ENCODE measurements around the gene HOXC6.
"Not testable (repeated sequence)": the region's sequence is repeated elsewhere in the genome, so short reads cannot be mapped to it uniquely, and the experiment has no call there.

Gene HOXC6

GRCh38 chr12:54054742-54055194 lies 26.5 kb downstream of the HOXC6 start:
- DNase-seq (ENCODE audit: low read depth in 2 of 2), result no peak

DNA sequence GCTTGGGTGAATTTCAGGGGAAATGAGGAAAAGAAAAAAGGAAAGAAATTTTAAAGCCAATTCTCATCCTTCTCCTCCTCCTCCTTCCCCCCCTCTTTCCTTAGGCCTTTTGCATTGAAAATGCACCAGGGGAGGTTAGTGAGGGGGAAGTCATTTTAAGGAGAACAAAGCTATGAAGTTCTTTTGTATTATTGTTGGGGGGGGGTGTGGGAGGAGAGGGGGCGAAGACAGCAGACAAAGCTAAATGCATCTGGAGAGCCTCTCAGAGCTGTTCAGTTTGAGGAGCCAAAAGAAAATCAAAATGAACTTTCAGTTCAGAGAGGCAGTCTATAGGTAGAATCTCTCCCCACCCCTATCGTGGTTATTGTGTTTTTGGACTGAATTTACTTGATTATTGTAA lies 27.3 kb downstream of the HOXC6 start:
- no peak for DNase-seq (ENCODE audit: low read depth in 2 of 2)

- DNase-seq (ENCODE audit: low read depth in 2 of 2), result no peak
Observed at GRCh38 chr12:54056110-54056509, 27.9 kb downstream of the HOXC6 start.

DNA sequence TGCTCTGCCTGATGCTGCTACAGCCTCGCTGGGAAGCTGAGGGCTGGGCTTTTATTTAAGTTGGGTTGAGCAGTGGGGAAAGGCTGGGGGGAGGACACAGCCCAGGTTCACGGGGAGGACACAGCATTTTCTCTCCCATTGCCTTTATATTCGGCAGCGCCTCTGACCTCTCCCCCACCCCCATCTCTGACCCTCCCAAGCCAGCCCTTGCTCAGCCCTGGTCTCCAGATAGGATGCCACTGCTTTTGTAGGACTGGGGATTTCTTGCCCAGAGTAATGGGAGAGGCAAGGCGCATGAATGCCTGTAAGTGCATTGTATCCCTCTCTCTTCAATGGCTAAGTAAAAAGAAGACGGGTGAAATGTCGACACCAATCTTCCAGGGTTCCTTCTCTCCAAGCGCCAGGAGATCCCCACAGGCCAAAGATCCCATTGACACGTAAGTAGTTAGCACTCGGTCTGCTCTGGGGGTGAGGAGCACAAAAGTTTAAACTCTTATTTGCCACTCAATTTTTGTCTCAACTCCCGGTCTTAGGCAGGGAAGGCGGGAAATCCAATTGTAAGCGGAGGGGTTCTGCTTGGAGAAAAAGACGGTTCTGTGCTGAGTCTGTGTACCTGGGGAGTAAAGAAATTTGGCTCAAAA lies 30.0 kb downstream of the HOXC6 start:
- DNase-seq (ENCODE audit: low read depth in 2 of 2), result no peak

DNA sequence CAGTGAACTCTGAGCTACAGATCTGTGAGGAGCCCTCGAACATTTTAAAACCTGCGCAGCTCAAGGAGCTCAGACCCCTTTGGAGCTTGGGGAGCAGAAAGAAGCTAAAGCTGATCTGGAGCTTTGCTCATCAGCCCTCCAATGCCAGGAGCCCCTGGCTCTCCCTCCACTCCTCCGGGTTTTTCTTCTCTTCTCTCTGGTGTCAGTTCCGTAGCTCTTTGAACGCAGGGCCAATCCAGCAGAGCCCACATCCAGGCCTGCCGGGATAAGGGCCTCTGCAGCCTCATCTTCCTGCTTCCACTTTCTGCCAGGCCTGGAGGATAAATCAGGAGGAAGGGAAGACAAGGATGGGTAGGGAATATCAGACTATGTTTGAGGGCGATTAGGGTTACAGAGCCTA lies 31.4 kb downstream of the HOXC6 start:
- no peak for DNase-seq (ENCODE audit: low read depth in 2 of 2)

DNA sequence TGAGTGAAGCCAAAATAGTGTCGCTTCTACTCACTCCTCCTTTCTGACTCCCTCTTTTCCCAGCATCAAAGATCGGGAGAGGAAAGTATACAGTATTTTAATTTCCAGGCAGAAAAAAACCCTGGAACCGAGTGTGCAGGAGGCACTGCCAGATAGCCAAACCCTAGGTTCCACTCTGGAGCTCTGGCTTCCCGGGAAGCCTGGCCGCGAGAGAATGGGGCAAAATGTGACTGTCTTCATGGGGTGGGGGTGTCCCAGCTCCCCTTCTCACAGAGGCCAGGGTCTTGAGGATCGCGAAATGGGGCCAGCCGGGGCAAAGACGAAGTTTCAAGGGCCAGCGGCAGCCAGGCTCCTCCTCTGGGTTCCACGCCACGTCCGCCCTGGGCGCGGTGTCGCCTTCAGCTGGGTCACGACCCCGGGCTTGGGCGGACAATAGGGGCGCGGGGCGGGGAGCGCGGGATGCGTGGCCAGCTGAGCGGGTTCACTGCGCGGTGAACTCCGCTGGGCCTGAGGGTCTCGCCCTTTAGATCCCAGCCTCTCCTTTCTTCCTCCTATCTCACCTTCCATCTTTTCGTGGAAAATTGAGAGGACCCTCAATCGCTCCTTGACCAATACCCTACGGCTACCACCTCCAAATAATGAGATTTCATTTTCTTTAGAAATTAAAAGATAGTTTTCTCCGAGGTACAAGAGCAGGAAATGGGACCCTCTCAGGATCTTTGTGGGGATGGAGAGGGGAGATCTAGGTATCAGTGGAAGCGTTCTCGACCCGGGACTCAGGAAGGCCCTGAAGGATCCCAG lies 32.1 kb downstream of the HOXC6 start:
- no peak for DNase-seq (ENCODE audit: low read depth in 2 of 2)

DNA sequence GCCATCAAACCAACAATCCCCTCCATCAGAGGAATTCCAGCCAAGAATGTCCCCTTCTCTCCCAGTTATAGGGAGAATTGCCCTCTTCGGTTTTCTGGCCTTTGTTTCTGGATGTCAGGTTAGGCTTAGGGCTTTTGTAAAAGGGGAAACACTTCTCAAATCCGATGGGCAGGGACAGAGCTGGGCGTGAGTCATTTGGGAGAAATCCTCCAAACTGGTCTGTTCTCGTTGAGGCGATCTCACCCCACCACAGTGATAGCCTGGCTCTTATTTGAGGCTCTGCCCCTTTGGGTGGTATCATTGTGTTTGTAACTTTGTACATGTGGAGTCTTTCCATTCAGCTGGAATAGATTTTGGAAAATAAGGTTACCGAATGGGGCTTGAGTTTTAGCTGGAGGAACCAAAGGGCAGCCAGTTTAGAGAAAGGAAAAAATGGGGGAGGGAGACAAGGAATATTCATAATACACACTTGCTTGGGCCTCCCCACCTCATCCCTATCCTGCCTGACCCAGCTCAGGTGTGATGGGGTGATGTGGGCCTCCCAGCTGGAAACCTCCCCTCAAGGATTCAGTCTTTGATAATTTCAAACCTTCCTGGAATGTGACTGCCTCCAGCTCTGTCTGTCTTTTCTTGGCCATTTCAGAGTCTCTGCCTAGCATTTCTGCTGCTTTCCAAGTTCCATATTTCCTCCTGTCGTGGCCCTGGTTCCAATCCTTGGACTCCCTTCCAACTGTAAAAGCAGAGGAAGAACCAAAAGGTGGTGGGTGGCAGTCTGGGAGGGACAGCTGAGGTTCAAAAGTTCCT lies 32.9 kb downstream of the HOXC6 start:
- DNase-seq (ENCODE audit: low read depth in 2 of 2), result no peak

GRCh38 chr12:54065677-54066076 lies 37.4 kb downstream of the HOXC6 start:
- DNase-seq (ENCODE audit: low read depth in 2 of 2), result no peak

DNA sequence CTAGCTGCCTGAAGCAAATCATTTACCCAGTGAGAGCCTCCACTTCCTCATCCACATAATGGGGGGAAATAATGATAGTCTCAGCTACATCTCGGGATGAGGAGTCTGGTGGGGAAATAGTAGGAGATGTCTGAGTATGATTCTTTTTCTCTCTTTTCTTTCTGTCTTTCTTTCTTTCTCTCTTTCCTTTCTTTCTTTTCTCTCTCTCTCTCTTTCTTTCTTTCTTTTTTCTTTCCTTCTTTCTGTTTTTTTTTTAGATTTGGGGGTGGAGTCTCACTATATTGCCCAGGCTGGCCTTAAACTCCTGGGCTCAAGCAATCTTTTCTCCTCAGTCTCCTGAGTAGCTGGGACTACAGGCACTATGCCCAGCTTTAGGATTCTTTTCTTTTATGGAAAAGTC lies 38.2 kb downstream of the HOXC6 start:
- no peak for DNase-seq (ENCODE audit: low read depth in 2 of 2)

- DNase-seq (ENCODE audit: low read depth in 2 of 2), result no peak
Observed at GRCh38 chr12:54068418-54069070, 40.3 kb downstream of the HOXC6 start.

DNA sequence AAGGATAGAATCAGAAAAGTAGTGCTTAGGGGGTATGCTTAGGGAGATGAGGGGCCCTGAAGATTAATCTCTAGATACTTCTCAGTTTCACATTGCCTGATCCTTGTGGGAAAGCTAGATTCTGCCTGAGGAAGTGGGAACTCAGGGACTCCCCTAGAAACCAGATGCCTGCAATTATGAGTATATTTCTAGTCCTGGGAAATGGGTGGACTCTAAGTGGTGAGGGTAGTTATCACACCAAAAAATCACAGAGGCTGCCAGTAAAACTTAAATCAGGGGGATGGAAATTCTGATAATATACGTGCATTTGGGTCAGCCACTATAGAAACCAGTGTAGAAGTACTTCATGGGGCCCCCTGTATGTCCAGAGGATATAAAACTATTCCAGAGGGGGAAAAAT lies 43.7 kb downstream of the HOXC6 start:
- DNase-seq (ENCODE audit: low read depth in 2 of 2), result no peak

GRCh38 chr12:54074308-54074707 lies 46.1 kb downstream of the HOXC6 start:
- DNase-seq (ENCODE audit: low read depth in 2 of 2), result no peak

DNA sequence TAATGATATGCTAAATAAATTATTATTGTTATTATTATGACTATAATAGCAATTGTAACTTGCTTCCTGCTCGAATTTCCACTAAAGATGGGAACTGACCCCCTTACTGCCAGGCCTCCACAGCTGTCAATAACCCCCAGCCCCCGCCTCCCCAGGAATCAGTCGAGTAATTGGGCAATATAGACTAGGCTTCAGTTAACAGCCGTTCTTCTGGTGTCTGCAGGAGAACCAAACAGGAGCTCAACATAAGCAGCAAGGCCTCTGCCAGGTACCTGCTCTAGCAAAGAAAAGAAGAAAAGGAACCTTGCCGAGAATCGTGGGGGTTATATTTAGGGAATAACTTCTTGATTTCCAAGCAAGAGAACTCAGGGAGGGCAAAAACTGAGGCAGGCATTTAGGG lies 47.2 kb downstream of the HOXC6 start:
- no peak for DNase-seq (ENCODE audit: low read depth in 2 of 2)

GRCh38 chr12:54075974-54076373 lies 47.7 kb downstream of the HOXC6 start:
- no peak for DNase-seq (ENCODE audit: low read depth in 2 of 2)

DNA sequence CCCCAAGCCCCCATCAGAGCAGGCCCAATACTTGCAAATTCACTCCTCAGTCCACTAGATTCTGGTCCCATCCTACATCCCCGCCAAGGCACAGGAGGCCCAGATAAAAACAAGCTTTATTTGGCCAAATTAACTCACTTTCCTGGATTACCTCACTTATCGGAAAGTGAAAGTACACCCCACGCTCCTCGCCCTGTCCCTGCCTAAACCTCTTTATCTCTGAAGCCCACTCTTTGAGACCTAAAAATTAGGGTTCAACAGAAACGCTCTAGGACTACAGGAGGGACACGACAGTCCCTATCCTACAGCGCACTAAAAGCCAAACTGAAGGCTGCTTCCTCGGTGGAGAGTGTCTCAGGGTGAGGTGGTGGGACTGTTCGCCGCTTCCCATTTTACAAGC lies 49.6 kb downstream of the HOXC6 start:
- not testable (repeated sequence) for DNase-seq (ENCODE audit: low read depth in 2 of 2)

DNA sequence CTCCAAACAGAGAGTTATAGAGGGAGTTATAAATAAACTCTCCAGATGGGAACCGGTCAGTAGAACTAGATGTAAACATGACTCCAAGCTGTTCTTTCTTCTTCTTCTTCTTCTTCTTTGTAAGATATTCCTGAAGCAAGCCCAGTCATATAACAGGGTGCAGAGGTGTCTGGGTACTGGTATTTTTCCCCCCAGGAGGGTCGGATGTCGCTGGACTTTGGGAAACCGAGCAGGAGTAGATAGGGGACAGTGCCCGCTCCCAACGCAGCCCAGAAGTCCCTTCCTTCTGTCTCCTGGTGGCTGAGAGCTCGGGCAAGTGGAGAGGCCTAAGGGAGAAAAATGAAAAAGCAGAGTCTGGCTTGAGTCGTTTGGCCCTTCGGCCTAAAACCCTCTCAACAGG lies 50.9 kb downstream of the HOXC6 start:
- DNase-seq (ENCODE audit: low read depth in 2 of 2), result not testable (repeated sequence)
